Measurements from ENCODE around the gene SH2B2.
"Not testable (repeated sequence)": the region's sequence is repeated elsewhere in the genome, so short reads cannot be mapped to it uniquely, and the experiment has no call there.

SH2B2 gene

DNA sequence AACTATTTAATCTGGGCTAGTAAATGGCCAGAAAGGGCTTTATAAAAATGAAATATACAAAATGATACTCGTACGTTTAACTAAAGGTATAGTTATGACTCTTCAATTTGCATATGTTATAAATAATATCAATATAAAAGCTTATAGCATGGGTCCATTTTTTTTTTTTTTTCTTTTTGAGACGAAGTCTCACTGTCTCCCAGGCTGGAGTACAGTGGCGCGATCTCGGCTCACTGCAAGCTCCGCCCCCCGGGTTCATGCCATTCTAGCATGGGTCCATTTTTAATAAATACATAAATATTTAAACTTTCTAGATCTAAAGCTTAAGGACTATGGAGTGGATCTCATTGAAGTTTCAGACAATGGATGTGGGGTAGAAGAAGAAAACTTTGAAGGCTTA lies 50.3 kb downstream of the SH2B2 start:
- DNase-seq (ENCODE audit: low read depth, low spot score): not testable (repeated sequence)

- DNase-seq (ENCODE audit: low read depth, low spot score): not testable (repeated sequence)
These were observed 50.8 kb downstream of the SH2B2 start for GRCh38 chr7:102337420-102337819.

DNA sequence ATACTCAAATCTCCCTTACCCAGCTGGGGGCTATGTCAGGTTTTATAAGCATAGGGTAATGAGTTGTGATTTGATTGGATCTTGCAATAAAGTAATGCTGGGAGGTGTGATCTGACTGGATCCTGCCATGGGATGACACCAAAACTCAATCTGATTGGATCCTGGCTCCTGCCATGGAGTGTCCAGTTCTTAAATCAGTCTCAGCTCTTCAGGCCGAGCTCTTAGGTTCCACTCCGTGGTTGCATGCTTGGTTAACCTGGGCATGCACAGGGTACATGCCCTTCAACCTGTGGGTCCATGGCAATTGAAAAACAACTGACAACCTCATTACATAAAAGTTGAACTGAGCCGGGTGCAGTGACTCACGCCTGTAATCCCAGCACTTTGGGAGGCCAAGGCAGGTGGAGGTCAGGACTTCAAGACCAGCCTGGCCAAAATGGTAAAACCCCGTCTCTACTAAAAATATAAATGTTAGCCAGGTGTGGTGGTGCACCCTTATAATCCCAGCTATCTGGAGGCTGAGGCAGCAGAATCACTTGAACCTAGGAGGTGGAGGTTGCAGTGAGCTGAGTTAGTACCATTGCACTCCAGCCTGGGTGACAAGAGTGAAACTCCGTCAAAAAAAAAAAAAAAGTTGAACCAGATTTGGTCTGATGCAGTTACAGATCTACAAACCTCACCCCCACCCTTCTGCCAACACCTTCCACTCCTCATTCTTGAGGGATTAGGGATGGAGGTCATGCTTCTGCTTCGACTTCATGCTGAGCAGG lies 54.1 kb downstream of the SH2B2 start:
- DNase-seq (ENCODE audit: low read depth, low spot score): not testable (repeated sequence)

- not testable (repeated sequence) for DNase-seq (ENCODE audit: low read depth, low spot score)
These were observed 60.3 kb downstream of the SH2B2 start for GRCh38 chr7:102346983-102347382.

- not testable (repeated sequence) for DNase-seq (ENCODE audit: low read depth, low spot score)
These were observed 69.7 kb downstream of the SH2B2 start, which contains the start of gene SPDYE6 for GRCh38 chr7:102356344-102356743. Gene SPDYE6, minus strand, starts transcription at chr7:102356444. Its CDS starts 421 bp downstream, at chr7:102356023.

- DNase-seq (ENCODE audit: low read depth, low spot score): peak; percentile 91
These were observed 77.1 kb downstream of the SH2B2 start for GRCh38 chr7:102363549-102364393.

GRCh38 chr7:102364394-102364886 lies 77.8 kb downstream of the SH2B2 start:
- not testable (repeated sequence) for DNase-seq (ENCODE audit: low read depth, low spot score)

- DNase-seq (ENCODE audit: low read depth, low spot score): not testable (repeated sequence)
These were observed 78.7 kb downstream of the SH2B2 start for GRCh38 chr7:102365390-102365789.

DNA sequence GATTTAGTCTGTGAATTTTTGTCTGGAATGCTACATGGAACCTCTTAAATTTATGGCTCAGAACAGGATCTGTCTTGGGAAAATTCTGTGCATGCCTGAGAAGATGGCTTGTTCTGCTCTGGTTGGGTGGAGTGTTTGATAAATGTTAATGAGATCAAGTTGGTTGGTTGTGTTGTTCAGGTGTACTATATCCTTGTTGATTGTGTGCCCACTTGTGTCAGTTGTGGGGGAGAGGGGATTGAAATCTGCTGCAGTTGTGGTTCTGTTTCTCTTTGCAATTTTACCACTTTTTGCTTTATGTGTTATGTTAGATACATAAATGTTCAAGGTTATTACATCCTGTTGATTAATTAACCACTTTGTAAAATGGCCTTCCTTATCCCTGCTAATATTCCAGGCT lies 83.4 kb downstream of the SH2B2 start:
- not testable (repeated sequence) for DNase-seq (ENCODE audit: low read depth, low spot score)
